ENCODE data around the gene AP1AR.
A peak's percentile ranks its signal among the peaks of the same experiment; 100 is the strongest.

The AP1AR gene

DNA sequence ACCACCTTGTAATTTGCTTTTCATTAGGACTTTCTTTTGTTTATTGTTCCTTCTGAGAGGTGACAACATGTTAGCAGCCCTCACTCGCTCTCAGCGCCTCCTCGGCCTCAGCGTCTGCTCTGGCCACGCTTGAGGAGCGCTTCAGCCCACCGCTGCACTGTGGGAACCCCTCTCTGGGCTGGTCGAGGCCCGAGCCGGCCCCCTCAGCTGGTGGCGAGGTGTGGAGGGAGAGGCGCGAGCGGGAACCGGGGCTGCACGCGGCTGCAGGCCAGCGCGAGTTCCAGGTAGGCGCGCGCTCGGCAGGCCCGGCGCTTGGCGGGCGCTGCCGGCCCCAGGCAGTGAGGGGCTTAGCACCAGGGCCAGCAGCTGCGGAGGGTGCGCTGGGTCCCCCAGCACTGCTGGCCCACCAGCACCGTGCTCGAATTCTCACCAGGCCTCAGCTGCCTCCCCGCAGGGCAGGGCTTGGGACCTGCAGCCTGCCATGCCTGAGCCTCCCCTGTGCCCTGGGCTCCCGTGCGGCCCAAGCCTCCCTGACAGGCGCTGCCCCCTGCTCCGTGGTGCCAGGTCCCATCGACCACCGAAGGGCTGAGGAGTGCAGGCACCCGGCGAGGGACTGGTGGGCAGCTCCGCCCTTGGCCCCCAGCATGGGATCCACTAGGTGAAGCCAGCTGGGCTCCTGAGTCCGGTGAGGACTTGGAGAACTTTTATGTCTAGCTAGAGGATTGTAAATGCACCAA, 9.2 kb upstream of the AP1AR start:
- DNase-seq, result no peak

DNA sequence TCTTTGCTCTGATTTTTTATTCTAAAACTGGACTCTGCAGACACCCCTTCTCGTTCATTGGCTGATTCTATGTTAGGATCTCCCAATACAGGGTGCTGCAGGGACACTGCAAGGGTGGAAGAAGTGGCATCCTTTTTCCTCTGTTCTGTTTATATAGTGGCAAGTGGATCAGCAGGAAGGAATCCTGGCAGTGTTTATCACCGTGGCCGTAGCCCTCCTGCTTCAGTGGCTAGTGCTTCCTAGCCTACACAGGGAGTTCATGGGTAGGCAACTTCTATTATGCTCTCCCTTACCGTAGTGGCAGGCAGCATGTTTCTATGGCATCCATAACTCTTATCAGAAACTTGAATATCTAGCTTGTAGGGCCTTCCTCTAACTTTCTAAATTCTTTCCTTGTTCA, 6.4 kb upstream of the AP1AR start:
- DNase-seq, result no peak

DNA sequence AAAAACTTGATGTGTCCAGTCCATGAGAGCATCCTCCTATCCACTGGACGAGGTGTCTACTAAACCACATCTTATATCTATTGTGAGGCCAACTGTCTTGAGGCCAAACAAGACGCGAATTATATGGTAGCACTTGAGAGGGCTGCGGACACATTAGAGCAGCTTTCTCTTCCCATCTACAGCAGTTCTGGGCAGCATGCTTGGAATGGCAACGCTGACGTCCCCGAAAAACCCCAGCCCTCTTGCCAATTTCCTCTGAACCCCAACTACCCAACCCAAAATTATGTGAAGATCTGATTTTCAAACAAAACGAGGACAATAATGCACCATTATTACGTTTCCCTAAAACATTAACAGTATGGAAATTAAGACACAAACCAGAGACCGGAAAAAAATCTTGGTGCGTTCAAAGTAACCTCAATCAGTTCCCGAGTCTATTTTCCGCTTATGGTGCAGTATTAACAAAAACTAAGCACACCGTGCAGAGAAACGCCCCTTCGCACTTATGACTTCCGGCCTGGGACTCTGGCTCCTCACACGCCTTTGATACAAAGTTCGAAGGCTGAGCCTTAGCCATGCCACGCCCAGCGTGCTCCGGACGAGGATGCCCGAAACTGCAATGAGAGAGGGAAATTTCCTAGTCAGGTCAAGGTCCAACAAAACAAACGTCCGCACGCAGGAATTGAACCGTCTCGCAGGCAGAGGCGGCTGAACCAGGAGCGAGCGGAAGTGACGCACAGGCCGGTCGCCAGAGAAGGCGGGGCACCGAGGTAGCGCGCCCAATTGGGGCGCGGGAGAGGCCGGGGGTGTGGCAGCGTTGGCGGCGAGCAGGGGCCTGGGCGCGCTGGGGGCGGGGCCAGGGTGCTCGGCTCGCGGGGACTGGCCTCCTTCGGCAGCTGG, 458 bp upstream of the AP1AR start:
- peak; percentile 94 for DNase-seq

DNA sequence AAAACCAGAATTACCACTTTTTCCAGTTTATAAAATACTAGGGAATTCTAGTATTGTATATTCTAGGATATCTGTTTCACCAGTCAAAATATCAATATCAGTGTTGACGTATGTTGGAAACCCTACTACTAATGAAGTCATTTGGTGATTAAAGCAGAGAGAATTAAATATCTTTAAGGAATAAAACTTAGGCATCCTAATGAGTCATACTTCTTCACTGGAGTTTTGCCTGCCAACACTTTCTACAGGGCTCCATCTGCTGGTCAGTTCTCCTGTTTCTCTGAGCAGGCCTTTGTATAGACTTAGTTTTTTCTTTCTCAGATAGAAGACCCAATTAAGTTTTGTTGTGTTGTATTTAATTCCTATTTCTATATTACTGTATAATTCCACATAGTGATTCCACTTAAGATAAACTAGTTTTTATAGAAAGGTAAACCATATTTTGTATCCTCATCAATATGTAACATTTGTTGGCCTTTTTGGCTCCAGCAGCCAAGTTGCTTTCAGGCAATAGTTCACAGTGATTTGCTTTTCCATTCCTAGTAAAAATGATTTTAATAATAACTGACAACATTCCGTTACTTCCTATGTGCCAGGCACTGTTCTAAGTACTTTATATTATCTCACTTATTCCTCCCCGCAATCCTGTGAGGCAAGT, 3.5 kb downstream of the AP1AR start:
- peak; percentile 44 for DNase-seq

DNA sequence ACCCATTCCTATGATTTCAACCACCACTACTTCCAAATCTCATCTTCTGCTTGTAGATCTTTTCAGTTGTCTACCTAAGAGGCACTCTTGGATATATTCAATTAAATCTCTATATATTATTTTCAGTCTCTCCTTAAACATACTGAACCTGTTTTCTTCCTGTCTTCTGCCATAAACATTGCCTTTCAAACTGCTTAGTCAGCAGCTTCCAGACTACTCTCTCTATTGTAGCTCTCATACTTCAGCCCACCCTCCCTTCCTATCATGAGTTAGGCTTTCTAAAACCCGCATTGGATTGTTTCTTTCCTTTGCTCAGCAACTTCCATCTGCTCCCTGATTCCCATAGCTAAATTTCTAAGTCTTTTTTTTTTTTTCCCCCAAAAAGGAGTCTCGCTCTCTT, 4.5 kb downstream of the AP1AR start:
- no peak for DNase-seq

DNA sequence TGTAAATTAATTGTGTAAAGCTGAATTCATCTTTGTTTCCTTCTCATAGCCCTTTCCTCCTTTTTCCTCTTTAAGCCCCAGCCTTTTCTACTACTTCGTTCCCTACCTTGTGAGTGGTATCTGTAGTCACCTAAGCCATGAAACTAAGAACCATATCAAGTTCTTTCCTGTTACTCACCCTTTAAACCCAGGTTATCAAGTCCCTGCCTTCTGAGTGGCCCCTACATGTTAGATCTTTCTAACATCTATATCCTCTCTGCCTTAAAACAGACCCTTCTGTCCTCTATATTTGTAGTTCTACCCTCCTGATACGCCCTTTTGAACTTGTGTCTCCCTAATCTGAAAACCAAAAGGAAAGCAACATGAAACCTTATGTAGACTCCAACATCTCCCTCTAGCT, 7.2 kb downstream of the AP1AR start:
- no peak for DNase-seq

DNA sequence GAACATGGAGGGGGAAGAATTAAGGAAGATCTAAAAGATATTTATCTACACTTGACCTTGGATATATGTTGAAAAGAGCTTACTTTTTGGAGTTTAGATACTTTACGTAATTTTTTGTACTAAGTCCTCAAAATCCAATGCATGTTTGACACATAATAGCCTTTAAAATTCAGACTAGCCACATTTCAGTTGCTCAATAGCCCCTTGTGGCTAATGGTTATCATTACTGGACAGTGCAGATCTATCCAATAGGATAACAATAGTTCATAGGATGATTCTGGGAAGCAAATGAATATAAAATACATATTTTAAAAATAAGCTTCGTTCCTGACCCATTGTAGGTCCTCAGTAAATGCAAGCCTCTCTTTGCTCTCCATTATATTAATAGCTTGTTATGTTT, 13.8 kb downstream of the AP1AR start:
- no peak for DNase-seq

DNA sequence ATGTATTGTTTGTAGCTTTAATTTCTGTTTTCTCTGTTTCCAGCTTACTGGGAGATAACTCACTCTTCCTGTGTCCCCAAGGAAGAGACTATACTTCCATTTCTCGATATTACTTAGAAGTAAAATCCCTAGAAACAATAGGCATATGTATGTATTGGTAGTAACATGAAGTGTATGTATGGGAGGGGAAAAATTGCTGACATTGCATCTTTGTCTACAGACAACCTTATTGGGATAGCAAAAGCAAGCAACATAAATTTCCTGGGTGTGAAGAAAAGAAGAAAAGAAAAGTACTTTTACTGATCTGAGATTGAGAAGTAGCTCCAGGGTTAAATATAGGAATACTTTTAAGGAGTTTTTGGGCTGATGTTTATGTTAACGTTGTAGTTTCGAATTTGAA, 15.4 kb downstream of the AP1AR start:
- no peak for DNase-seq

DNA sequence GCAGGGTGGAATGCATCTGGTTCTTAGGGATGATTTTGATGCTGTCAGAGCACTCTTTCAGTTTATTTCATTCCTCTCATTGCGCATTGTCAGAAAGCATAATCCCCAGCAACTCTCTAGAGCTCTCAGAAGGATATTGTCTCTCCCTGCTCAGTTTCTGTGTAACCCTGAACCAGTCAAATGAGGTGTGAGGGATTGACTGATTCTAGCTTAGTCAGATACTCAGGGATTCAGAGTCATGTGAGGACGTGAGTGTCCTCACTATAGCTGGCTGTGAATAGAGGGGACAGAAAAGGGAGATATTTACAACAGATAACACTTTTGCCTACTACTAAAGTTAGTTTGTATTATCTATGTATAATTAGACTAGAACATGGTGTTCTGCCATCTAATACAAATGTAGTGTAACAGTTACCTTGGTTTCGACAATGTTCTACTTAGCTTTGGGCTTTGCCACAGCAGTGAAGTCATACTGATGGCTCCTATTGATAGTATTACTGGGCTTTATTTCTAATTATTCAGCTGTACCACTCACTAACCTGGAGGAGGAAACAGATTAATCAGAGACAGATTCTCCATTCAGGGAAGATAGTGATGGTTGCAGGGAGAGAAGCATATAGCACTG, 19.5 kb downstream of the AP1AR start:
- DNase-seq, result no peak

DNA sequence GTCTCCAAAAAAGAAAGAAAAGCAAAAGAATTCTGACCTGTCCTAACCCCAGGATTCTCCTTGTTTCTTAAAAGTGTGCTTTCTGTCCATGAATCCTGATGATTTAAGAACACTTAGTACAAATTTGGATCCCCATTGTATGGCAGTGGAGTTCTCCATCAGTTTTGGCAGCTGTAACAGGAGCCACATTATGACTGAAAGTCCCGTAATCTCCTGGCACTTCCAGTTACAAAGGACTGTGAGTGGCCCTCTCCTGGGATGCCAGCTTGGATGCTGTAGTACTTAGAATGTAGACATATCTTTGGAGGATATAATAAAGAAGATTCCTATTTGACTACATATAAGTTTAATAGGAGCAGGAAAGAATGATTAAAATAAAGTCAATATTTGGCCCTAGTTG, 20.6 kb downstream of the AP1AR start:
- no peak for DNase-seq

DNA sequence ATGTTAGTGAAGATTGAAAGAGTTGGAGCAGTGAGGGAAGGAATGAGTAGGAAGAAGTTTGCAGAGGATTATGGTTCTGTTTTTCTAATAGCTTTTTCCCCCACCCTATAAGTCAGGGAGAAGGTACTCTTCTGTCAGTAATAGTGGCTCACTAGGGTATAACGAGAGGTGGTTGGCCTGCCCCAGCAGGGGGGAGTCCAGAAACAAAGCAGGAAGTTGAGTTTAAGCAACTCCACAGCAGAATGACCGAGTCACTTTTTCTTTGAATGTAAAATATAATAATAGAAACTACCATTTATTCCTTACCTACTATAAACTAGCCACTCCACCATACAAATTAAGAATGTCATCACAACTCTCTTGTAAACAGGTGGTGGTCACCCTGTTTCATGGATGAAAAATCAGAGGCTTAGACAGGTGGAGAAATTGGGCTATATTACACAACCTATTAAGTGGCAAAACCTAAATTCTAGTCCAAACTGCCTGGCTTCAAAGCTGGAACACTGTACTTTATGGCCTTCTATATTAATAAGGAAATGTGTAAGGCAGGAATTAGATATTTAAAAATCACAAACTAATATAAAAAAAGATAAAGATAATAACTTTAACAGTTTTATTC, 21.9 kb downstream of the AP1AR start:
- no peak for DNase-seq

DNA sequence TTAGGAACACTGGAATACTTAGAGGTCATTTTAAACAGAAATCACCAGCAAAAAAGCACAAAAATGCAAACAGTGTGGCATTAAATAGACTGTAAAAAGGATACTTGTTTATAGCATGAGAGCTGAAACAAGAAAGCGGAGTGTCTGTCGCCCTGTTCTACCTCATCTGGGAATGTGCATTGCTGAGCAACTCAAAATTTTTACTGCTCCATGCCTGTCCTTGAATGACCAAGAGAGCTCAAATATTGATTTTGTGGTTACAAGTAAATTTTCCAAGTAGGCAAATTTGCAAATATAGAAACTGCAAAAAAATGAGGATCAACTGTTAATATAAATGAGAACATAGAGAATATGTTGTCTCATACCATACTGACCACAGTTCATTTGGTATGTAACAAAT, 25.5 kb downstream of the AP1AR start:
- no peak for DNase-seq

DNA sequence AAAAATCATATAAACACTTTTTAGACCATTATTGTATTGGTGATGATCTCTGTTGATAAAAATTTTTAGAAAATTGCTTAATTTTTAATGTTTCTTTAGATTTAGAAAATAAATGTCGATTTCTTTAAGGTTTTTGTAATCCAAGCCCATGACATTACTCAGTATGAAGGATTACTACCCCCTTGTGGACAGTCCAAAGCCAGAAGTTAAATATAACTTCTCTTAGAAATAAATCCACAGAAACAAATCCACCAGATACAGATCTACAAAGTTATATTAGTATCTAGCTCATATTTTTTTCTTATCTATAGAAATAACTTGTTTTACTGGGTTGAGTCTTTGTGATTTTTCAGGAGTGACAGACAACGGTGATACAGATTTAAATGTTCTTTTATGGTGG, 35.2 kb downstream of the AP1AR start:
- peak; percentile 13 for DNase-seq

DNA sequence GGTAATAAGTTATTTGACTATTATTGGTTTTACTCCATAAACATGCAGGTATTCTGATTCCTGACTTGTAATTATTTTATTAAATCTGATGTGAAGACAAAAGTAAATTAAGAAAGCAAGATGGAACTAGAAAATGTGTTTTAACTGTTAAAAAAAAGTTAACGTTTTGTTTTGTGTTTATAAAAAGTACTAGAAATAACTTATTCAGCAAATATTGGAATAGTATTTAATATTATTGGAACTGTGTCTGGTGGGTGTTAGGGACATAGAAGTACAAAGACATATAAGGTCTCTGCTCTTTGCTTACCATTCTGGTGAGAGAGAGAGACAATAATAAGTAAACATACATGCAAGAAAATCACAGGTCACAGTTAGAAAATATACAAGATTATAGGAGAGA, 38.5 kb downstream of the AP1AR start:
- DNase-seq, result no peak

DNA sequence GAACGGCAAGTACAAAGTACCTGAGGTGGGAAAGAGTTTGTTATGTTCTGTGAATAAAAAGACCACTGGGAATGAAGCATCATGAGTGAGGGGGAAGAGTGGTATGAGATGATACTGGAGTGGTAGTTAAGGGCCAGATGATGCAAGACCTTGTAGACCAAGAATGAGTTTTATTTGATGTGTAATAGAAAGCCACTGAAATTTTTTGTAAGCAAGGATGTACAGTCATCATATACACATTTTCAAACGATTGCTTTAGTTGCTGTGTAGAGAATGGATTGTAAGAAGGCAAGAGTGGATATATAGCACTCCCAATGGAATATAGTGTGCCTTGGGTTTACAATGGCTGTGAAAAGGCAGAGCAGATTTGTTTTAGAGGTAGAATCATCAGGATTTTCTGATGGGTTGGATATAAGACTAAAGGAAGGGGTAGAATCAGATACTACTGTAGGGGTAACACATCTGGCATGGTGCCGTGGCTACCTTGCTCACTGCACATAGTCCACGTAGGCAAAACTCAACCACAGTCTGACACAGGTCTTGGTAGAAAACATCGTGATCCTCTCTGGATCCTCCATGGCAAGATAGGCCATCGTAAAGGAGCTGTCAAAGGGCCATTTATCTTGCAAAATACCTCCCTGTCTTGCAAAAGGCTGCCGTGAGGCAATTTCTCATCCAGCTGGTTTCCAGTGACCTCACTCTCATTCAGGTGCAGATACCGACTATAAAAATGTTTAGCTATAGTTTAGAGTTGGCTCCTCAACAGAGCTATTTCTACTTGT, 39.2 kb downstream of the AP1AR start:
- DNase-seq, result no peak

DNA sequence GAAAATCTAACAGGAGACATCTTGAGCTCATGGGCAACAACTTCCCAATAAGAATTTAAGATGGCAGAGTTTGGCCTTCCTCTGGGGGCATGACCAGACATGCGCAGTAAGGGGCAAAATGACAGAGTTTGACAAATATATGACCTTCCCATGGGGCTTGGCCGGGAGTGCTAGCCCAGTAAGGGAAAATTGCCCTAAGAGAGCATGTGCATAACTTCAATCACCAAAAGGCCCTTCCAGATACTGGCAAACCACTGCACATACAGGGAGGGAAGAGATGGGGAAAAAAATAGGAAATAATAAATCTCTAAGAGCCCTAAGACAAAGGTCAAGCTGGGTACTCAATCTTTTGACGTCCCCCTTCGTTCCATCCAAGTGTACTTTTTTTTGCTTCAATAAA, 40.7 kb downstream of the AP1AR start:
- DNase-seq, result no peak

DNA sequence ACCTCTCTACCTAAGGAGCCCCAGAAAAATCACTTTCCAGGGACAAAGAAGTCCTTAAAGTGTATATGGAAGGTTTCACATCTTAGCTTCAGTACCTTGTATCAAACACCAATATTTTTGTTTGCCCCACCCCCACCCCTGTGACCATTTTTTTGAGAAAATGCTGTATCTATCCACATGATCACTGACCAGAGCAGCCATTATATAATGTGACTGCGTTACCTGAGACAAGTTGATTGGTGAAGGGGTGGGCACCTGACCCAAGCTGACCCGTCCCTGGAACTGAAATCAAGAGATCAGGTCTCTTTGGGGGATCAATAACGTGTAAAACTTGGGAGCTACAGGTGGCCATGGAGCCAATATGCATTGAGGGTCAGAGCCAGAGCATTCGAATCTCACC, 43.4 kb downstream of the AP1AR start:
- no peak for DNase-seq

DNA sequence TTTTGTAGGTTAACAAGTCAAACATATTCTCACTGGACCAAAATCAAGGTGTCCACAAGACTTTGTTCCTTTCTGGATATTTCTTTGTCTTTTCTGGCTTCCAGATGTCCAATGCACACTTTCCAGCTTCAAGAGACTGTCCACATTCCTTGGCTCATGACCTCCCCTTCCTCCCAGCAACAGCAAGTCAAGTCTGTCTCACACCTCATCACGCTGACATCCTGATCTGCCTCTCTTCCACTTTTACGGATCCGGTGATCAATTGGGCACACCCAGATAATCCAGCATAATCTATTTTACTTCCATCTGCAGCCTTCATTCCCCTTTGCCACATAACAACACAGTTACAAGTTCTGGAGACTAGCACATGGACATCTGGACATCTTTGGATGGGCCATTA, 44.5 kb downstream of the AP1AR start:
- no peak for DNase-seq

DNA sequence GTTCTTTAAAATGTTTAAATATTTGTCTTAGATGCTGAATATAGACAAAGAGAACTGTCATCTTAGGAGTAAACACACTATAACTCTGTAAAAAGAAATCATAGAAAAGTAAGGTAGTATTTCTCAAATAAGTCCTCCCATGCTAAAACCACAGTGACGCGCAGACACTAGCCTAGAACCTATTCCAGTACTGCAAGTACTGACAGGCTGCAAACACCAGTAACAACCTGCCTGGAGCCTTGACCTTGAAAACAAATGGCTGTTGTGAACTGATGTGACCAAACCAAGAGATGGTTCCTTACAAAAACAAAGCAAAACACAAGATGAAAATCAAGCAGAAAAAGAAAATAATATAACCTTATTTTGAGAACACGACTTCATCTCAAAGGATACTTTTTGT, 45.6 kb downstream of the AP1AR start:
- DNase-seq, result no peak

DNA sequence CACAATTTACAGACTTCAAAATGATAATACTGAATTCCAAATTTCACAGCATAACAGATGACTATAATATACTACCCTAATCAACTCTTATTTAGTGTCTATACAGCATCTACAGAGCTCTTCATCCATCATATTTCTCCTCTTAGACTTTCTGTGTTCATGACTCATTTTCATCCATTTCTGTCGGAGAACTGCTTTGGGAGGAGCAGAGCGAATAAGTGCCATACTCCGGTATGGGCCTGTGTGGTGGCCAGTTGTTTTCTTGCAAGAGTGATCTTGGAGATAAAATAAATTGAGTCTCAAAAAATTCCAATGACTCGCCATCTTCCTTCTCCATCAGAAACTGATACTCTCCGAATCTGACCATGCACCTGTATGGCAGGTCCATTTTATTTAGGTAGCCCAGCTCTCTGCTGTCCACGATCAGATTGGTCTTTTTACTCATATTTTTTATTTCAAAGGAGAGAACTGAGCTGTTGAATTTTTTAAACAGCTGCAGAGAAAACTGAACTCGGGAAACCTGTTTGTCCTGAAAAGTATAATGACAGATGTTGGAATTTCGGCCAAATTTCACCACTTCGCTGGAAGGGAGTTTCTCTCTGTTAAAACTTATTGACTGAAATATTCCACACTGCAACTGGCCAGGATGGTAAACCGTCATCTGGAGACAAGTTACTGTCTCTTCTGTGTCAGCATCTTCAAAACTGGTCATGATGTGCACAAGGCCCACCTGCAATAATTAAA, 46.3 kb downstream of the AP1AR start:
- DNase-seq, result no peak

All from central memory CD4-positive, alpha-beta T cell (primary cell).